Smooth muscle cell (in vitro differentiated cells): ENCODE data around the gene CFAP251. TPM values are rescaled to one million over a fixed set of nuclear protein-coding genes. Genes with fewer than 3 reads are reported as not detected.

Source experiments
- DNase-seq: peaks from one replicate; lab custom pipeline; 2025; ENCODE audit not compliant: unreplicated experiment; lab: John Stamatoyannopoulos, UW
- H2AFZ ChIP-seq: fragments of 200-600 bp; sonication (generic); 2 replicates; pipeline ENCODE4 v1.6.0; 2016; ENCODE audit warnings: antibody characterized with exemption, low read depth, mild to moderate bottlenecking
- H3F3A ChIP-seq: fragments of 200-600 bp; sonication (generic); 2 replicates; pipeline ENCODE4 v1.6.0; 2017; ENCODE audit warnings: antibody characterized with exemption, low read depth
- H3K27ac ChIP-seq: fragments of 200-600 bp; sonication (generic); 2 replicates; pipeline ENCODE4 v1.5.1; 2016; ENCODE audit warnings: low read depth, mild to moderate bottlenecking
- H3K27me3 ChIP-seq: fragments of 200-600 bp; sonication (generic); 2 replicates; pipeline ENCODE4 v1.6.1; 2016; ENCODE audit warnings: low read depth, mild to moderate bottlenecking
- H3K36me3 ChIP-seq: fragments of 200-600 bp; sonication (generic); 2 replicates; pipeline ENCODE4 v1.5.1; 2016; ENCODE audit warnings: low read depth
- H3K4me1 ChIP-seq: fragments of 200-600 bp; sonication (generic); 2 replicates; pipeline ENCODE4 v1.5.1; 2016; ENCODE audit warnings: low read depth
- H3K4me2 ChIP-seq: fragments of 200-600 bp; sonication (generic); 2 replicates; pipeline ENCODE4 v1.6.0; 2016; ENCODE audit warnings: mild to moderate bottlenecking
- H3K4me3 ChIP-seq: fragments of 200-600 bp; sonication (generic); 2 replicates; pipeline ENCODE4 v1.5.1; 2016; ENCODE audit warnings: mild to moderate bottlenecking
- H3K79me2 ChIP-seq: fragments of 200-600 bp; sonication (generic); 2 replicates; pipeline ENCODE4 v1.6.0; 2016; ENCODE audit warnings: low read depth, mild to moderate bottlenecking
- H3K9ac ChIP-seq: fragments of 200-600 bp; sonication (generic); 2 replicates; pipeline ENCODE4 v1.6.0; 2016; ENCODE audit warnings: low read depth
- H3K9me3 ChIP-seq: fragments of 200-600 bp; sonication (generic); replicated peaks from 2 replicates; pipeline ENCODE4 v1.5.1; 2016; ENCODE audit warnings: low read depth
- H4K20me1 ChIP-seq: fragments of 200-600 bp; sonication (generic); 2 replicates; pipeline ENCODE4 v1.6.0; 2016; ENCODE audit warnings: low read depth
- CTCF ChIP-seq: fragments of 200-600 bp; sonication (generic); IDR thresholded peaks from 2 replicates; pipeline ENCODE4 v1.5.1; 2017; ENCODE audit warnings: borderline replicate concordance, mild to moderate bottlenecking, antibody characterized with exemption; ENCODE audit not compliant: insufficient read depth, poor library complexity, severe bottlenecking
- WGBS: methylation state at CpG from one replicate; pipeline ENCODE4 v1.1.7; 2016; ENCODE audit warnings: low lambda C conversion rate; 5-methylcytosine and 5-hydroxymethylcytosine counted together
- polyA plus RNA-seq: library from polyadenylated mRNA; unstranded; fragments of >200 nt; fragmentation: Nextera tagmentation; extraction: Ambion mirVana; gene quantifications from 2 replicates; pipeline ENCODE4 v1.2.1, GENCODE V29; 2016
- total RNA-seq: library from RNA; depleted of rRNA; stranded (reverse); fragments of >200 nt; gene quantifications from 2 replicates; pipeline ENCODE4 v1.2.3, GENCODE V29; 2014

Gene CFAP251
- total and polyA plus RNA-seq, 2 experiments from 2014 or later, result 1.2 to 5.0 TPM

DNA sequence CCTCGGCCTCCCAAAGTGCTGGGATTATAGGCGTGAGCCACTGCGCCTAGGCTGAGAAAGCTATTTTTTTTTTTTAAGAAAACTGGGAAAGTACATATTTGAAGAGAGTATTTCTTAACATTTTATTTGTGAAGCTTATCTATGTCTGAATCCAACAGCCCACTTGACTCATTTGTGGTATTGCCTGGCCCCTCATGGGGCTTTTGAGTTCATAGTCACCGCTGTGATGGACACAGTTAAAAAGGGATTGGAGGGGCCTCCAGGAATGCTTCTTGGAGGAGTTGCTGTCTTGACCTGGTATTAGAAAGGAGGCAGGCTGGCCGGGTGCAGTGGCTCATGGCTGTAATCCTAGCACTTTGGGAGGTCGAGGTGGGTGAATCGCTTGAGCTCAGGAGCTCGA is 129.8 kb downstream of the CFAP251 start:
- Histone ChIP-seq H3K4me2 (no peak overlapping the region), H4K20me1 (no peaks in the 10 kb centered on the region), H3K4me1 (no peaks in the 10 kb centered on the region), H3K9me3 (no peaks in the 10 kb centered on the region), H3K27me3 (no peaks in the 10 kb centered on the region), H2AFZ (no peak overlapping the region), H3K4me3 (no peak overlapping the region), H3K27ac (no peak overlapping the region), H3K9ac (no peak overlapping the region), H3K36me3 (no peaks in the 10 kb centered on the region), H3K79me2 (no peaks in the 10 kb centered on the region), H3F3A (no peaks in the 10 kb centered on the region)
- TF ChIP-seq CTCF, result no peak
- 33% methylated on average over 8 of the region's 8 CpGs for WGBS
- no peak for DNase-seq

- TF ChIP-seq CTCF, result no peak
- no peak overlapping the region for H3K4me3 ChIP-seq
- no peaks in the 10 kb centered on the region for H3K9me3 ChIP-seq
- no peaks in the 10 kb centered on the region for H3F3A ChIP-seq
- H3K27ac ChIP-seq, result no peak overlapping the region
- H3K4me1 ChIP-seq, result no peaks in the 10 kb centered on the region
- H3K79me2 ChIP-seq, result no peaks in the 10 kb centered on the region
- no peak overlapping the region for H3K9ac ChIP-seq
- DNase-seq, result no peak
- WGBS, result 97% methylated on average over 9 of the region's 9 CpGs
- H3K36me3 ChIP-seq, result no peaks in the 10 kb centered on the region
- H2AFZ ChIP-seq, result no peak overlapping the region
- H3K27me3 ChIP-seq, result no peaks in the 10 kb centered on the region
- H3K4me2 ChIP-seq, result no peak overlapping the region
- no peaks in the 10 kb centered on the region for H4K20me1 ChIP-seq
Observed at GRCh38 chr12:122049827-122050226, 131.4 kb downstream of the CFAP251 start.

DNA sequence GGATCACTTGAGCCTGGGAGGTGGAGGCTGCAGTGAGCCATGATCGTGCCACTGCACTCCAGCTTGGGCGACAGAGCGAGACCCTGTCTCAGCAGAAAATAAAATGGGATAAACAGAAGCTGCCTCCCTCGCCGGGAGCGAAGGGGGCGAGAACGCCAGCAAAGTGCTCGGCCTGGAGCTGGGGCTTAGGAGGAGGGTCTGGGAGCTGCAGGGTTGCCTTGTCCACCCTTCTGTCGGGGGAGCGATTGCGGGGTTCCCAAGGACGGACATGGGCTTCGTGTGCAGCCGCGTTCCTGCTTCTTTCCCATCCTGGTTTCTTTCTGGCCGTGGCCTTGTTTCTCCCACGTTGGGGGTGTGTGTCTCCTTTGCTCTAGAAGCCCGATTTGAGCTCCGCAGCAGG is 132.3 kb downstream of the CFAP251 start:
- H3F3A ChIP-seq, result no peaks in the 10 kb centered on the region
- H3K36me3 ChIP-seq, result no peaks in the 10 kb centered on the region
- no peak for TF ChIP-seq CTCF
- WGBS, result 93% methylated on average over 20 of the region's 20 CpGs
- no peak overlapping the region for H3K4me2 ChIP-seq
- DNase-seq, result no peak
- H3K27me3 ChIP-seq, result no peaks in the 10 kb centered on the region
- no peak overlapping the region for H3K27ac ChIP-seq
- H3K4me3 ChIP-seq, result no peak overlapping the region
- no peaks in the 10 kb centered on the region for H3K79me2 ChIP-seq
- no peaks in the 10 kb centered on the region for H3K9me3 ChIP-seq
- no peaks in the 10 kb centered on the region for H3K4me1 ChIP-seq
- H3K9ac ChIP-seq, result no peak overlapping the region
- H4K20me1 ChIP-seq, result no peaks in the 10 kb centered on the region
- H2AFZ ChIP-seq, result no peak overlapping the region

DNA sequence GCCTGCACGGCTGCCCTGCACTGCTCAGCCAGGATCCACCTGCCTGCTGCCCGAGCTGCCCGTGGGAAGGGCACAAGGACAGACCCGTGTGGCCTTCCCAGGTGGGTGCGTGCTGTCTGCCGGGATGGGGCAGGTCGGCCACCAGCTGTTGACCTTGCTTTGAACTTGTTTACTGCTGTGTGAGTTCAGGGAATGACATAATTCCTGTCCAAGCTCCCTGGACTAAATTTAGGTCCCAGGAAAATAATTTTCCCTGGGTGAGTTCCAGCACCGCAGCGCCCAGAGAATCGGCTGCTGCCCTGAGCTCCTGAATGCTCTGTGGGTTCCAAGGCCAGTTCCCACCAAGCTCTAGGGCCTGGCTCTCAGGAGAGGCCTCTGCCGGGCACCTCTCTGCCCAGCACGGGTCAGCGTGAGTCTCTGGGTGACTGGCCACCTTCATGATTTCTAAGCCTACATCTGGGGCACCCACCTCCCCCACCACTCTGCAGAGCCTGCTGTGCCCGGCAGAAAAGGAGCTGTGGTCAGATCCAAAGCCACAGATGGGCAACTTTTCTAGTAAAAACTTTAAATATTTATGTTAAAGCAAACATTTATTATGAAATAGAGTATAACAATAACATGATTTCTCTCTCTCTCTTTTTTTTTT is 133.0 kb downstream of the CFAP251 start:
- H4K20me1 ChIP-seq, result no peaks in the 10 kb centered on the region
- DNase-seq, result no peak
- WGBS, result 94% methylated on average over 14 of the region's 14 CpGs
- no peaks in the 10 kb centered on the region for H3K36me3 ChIP-seq
- no peaks in the 10 kb centered on the region for H3K9me3 ChIP-seq
- H3F3A ChIP-seq, result no peaks in the 10 kb centered on the region
- no peak overlapping the region for H2AFZ ChIP-seq
- no peak overlapping the region for H3K4me3 ChIP-seq
- no peak overlapping the region for H3K9ac ChIP-seq
- no peak overlapping the region for H3K27ac ChIP-seq
- no peak for TF ChIP-seq CTCF
- H3K4me2 ChIP-seq, result no peak overlapping the region
- no peaks in the 10 kb centered on the region for H3K27me3 ChIP-seq
- H3K79me2 ChIP-seq, result no peaks in the 10 kb centered on the region
- no peaks in the 10 kb centered on the region for H3K4me1 ChIP-seq
